Neural cell (in vitro differentiated cells): ENCODE results near the gene PPOX. TPM values are rescaled to one million over a fixed set of nuclear protein-coding genes. Genes with fewer than 3 reads are reported as not detected.

Experiments used
- H2AFZ ChIP-seq: fragments of 200-600, 300-800 bp; sonication (generic), shearing (Covaris generic); 2 replicates; pipeline ENCODE4 v1.6.0; 2014; ENCODE audit warnings: low read depth, mild to moderate bottlenecking, antibody characterized with exemption, low read length, moderate library complexity
- H3F3A ChIP-seq: fragments of 200-600 bp; shearing (Covaris generic); 2 replicates; pipeline ENCODE4 v1.6.1; 2016; ENCODE audit warnings: mild to moderate bottlenecking, moderate library complexity, mixed read lengths, antibody characterized with exemption, low read length; ENCODE audit not compliant: insufficient read depth, poor library complexity, severe bottlenecking
- H3K27ac ChIP-seq: fragments of 200-600, 300-800 bp; sonication (generic), shearing (Covaris generic); 2 replicates; pipeline ENCODE4 v1.5.1; 2014; ENCODE audit warnings: mild to moderate bottlenecking, low read length, moderate library complexity
- H3K27me3 ChIP-seq: fragments of 300-800, 200-600 bp; sonication (generic), shearing (Covaris generic); 2 replicates; pipeline ENCODE4 v1.6.0; 2014; ENCODE audit warnings: mild to moderate bottlenecking, low read depth, low read length, moderate library complexity; ENCODE audit not compliant: insufficient read depth
- H3K36me3 ChIP-seq: fragments of 300-800, 200-600 bp; sonication (generic), shearing (Covaris generic); 2 replicates; pipeline ENCODE4 v1.5.1; 2014; ENCODE audit warnings: mild to moderate bottlenecking, antibody characterized with exemption, low read length, moderate library complexity; ENCODE audit not compliant: insufficient read depth
- H3K4me2 ChIP-seq: fragments of 300-800, 200-600 bp; sonication (generic), shearing (Covaris generic); 2 replicates; pipeline ENCODE4 v1.6.0; 2014; ENCODE audit warnings: mild to moderate bottlenecking, low read length
- H3K4me3 ChIP-seq: fragments of 300-800, 200-600 bp; sonication (generic), shearing (Covaris generic); 2 replicates; pipeline ENCODE4 v1.5.1; 2014; ENCODE audit warnings: mild to moderate bottlenecking, low read length, moderate library complexity
- H3K79me2 ChIP-seq: fragments of 200-600 bp; shearing (Covaris generic); replicated peaks from 2 replicates; pipeline ENCODE4 v1.6.0; 2014; ENCODE audit warnings: mild to moderate bottlenecking, low read length, moderate library complexity; ENCODE audit not compliant: insufficient read depth
- H3K9ac ChIP-seq: fragments of 300-800, 200-600 bp; sonication (generic), shearing (Covaris generic); 2 replicates; pipeline ENCODE4 v1.6.1; 2016; ENCODE audit warnings: mild to moderate bottlenecking, low read length, mixed read lengths
- H3K9me2 ChIP-seq: fragments of 200-600 bp; shearing (Covaris generic); 2 replicates; pipeline ENCODE4 v1.6.1; 2016; ENCODE audit warnings: mild to moderate bottlenecking, low read length, mixed read lengths; ENCODE audit not compliant: insufficient read depth
- H3K9me3 ChIP-seq: fragments of 200-600, 300-800 bp; sonication (generic), shearing (Covaris generic); 2 replicates; pipeline ENCODE4 v1.6.1; 2016; ENCODE audit warnings: mild to moderate bottlenecking, mixed run types, low read length, moderate library complexity, mixed read lengths
- H4K20me1 ChIP-seq: fragments of 200-600 bp; shearing (Covaris generic); 2 replicates; pipeline ENCODE4 v1.6.1; 2016; ENCODE audit warnings: mild to moderate bottlenecking, mixed run types; ENCODE audit not compliant: insufficient read depth
- EP300 ChIP-seq: fragments of 450-650 bp; conservative IDR thresholded peaks from 2 replicates; pipeline ENCODE4 v1.6.1; 2014; ENCODE audit warnings: antibody characterized with exemption, mild to moderate bottlenecking, moderate library complexity; ENCODE audit not compliant: poor library complexity, severe bottlenecking
- EZH2 ChIP-seq: fragments of 200-600, 300-800 bp; shearing (Covaris generic), sonication (generic); IDR thresholded peaks from 2 replicates; pipeline ENCODE4 v1.6.1; 2014; ENCODE audit warnings: antibody characterized with exemption, low read length, borderline replicate concordance, mild to moderate bottlenecking; ENCODE audit not compliant: insufficient read depth, poor library complexity, severe bottlenecking
- MXI1 ChIP-seq: fragments of 450-650 bp; conservative IDR thresholded peaks from 2 replicates; pipeline ENCODE4 v1.6.1; 2014; ENCODE audit warnings: antibody characterized with exemption, mild to moderate bottlenecking; ENCODE audit not compliant: poor library complexity, severe bottlenecking
- POLR2AphosphoS5 ChIP-seq: IDR thresholded peaks from 2 replicates; pipeline ENCODE4 v1.6.1; 2012
- RAD21 ChIP-seq: fragments of 450-650 bp; conservative IDR thresholded peaks from 2 replicates; pipeline ENCODE4 v1.6.1; 2014; ENCODE audit warnings: antibody characterized with exemption, mild to moderate bottlenecking, moderate library complexity
- SMC3 ChIP-seq: fragments of 450-650 bp; conservative IDR thresholded peaks from 2 replicates; pipeline ENCODE4 v1.6.1; 2014; ENCODE audit warnings: antibody characterized with exemption, mild to moderate bottlenecking, moderate library complexity; ENCODE audit not compliant: poor library complexity
- TAF1 ChIP-seq: IDR thresholded peaks from 2 replicates; pipeline ENCODE4 v1.6.1; 2012; ENCODE audit warnings: low read depth
- polyA plus RNA-seq: library from polyadenylated mRNA; depleted of rRNA; stranded (reverse); fragments of >200 nt; gene quantifications from 2 replicates; pipeline ENCODE4 v1.2.3, GENCODE V29; 2014
- TF ChIP-seq, protein P1 (sequence below): fragments of 450-650 bp; IDR thresholded peaks from 2 replicates; pipeline ENCODE4 v1.5.1; 2014; ENCODE audit warnings: antibody characterized with exemption, mild to moderate bottlenecking, moderate library complexity; ENCODE audit not compliant: poor library complexity, severe bottlenecking
- TF ChIP-seq, protein P2 (sequence below): IDR thresholded peaks from 2 replicates; pipeline ENCODE4 v1.6.1; 2012; ENCODE audit warnings: borderline replicate concordance

PPOX gene
- polyA plus RNA-seq, 1 donor from 2014 or later: 93.9 TPM

DNA sequence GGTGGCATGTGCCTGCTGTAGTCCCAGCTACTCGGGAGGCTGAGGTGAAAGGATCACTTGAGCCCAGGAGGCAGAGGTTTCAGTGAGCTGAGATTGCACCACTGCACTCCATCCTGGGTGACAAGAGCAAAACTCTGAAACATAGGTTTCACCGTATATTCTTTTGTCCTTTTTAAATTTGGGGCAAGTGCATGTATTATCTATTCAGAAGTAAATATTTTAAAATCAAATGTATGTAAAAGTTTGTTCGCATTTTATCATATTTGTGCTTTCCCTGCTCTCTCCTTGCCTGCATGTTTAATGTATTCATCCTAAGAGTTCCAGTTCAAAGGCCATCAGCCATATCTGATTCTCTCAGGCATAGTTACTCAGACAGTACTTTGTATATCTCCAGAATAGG lies 20.4 kb upstream of the PPOX start:
- Histone ChIP-seq H3K27me3 (no peaks in the 10 kb centered on the region), H3K4me3 (no peak overlapping the region), H3K36me3 (no peaks in the 10 kb centered on the region), H4K20me1 (no peaks in the 10 kb centered on the region), H2AFZ (no peak overlapping the region), H3K79me2 (no peaks in the 10 kb centered on the region), H3K9me3 (no peaks in the 10 kb centered on the region), H3K9ac (no peak overlapping the region), H3F3A (no peaks in the 10 kb centered on the region), H3K9me2 (no peaks in the 10 kb centered on the region), H3K4me2 (no peak overlapping the region), H3K27ac (no peak overlapping the region)
- no peak for TF ChIP-seq SMC3
- TF ChIP-seq POLR2AphosphoS5: no peak
- TF ChIP-seq EZH2: no peak
- TF ChIP-seq, protein P1, sequence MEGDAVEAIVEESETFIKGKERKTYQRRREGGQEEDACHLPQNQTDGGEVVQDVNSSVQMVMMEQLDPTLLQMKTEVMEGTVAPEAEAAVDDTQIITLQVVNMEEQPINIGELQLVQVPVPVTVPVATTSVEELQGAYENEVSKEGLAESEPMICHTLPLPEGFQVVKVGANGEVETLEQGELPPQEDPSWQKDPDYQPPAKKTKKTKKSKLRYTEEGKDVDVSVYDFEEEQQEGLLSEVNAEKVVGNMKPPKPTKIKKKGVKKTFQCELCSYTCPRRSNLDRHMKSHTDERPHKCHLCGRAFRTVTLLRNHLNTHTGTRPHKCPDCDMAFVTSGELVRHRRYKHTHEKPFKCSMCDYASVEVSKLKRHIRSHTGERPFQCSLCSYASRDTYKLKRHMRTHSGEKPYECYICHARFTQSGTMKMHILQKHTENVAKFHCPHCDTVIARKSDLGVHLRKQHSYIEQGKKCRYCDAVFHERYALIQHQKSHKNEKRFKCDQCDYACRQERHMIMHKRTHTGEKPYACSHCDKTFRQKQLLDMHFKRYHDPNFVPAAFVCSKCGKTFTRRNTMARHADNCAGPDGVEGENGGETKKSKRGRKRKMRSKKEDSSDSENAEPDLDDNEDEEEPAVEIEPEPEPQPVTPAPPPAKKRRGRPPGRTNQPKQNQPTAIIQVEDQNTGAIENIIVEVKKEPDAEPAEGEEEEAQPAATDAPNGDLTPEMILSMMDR: no peak
- no peak for TF ChIP-seq RAD21
- TF ChIP-seq, protein P2, sequence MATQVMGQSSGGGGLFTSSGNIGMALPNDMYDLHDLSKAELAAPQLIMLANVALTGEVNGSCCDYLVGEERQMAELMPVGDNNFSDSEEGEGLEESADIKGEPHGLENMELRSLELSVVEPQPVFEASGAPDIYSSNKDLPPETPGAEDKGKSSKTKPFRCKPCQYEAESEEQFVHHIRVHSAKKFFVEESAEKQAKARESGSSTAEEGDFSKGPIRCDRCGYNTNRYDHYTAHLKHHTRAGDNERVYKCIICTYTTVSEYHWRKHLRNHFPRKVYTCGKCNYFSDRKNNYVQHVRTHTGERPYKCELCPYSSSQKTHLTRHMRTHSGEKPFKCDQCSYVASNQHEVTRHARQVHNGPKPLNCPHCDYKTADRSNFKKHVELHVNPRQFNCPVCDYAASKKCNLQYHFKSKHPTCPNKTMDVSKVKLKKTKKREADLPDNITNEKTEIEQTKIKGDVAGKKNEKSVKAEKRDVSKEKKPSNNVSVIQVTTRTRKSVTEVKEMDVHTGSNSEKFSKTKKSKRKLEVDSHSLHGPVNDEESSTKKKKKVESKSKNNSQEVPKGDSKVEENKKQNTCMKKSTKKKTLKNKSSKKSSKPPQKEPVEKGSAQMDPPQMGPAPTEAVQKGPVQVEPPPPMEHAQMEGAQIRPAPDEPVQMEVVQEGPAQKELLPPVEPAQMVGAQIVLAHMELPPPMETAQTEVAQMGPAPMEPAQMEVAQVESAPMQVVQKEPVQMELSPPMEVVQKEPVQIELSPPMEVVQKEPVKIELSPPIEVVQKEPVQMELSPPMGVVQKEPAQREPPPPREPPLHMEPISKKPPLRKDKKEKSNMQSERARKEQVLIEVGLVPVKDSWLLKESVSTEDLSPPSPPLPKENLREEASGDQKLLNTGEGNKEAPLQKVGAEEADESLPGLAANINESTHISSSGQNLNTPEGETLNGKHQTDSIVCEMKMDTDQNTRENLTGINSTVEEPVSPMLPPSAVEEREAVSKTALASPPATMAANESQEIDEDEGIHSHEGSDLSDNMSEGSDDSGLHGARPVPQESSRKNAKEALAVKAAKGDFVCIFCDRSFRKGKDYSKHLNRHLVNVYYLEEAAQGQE: no peak
- no peak for TF ChIP-seq MXI1
- TF ChIP-seq EP300: no peak
- no peak for TF ChIP-seq TAF1

DNA sequence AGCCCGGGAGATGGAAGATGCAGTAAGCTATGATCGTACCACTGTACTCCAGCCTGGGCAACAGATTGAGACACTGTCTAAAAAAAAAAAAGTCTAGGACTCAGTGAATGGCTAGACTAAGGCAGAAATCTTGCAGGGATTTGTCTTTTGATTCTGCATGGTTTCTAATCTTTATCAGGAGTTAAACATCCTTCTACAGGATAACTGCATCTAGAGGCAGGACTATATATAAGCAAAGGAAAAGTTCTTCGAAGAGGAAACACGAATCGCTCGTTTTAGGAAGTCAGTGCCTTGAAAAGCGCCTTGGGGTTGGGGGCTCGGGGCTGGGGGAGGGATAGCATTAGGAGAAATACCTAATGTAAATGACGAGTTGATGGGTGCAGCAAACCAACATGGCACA lies 13.1 kb upstream of the PPOX start:
- Histone ChIP-seq H3K4me3 (peak overlapping the region; percentile 72), H3K27me3 (no peaks in the 10 kb centered on the region), H2AFZ (peak overlapping the region; percentile 52), H3K36me3 (no peaks in the 10 kb centered on the region), H3K9ac (peak overlapping the region; percentile 89), H3K9me3 (no peaks in the 10 kb centered on the region), H4K20me1 (no peaks in the 10 kb centered on the region), H3K27ac (peak overlapping the region; percentile 91), H3K9me2 (no peaks in the 10 kb centered on the region), H3F3A (no peaks in the 10 kb centered on the region), H3K79me2 (no peaks in the 10 kb centered on the region), H3K4me2 (peak overlapping the region; percentile 60)
- no peak for TF ChIP-seq EZH2
- no peak for TF ChIP-seq RAD21
- no peak for TF ChIP-seq SMC3
- TF ChIP-seq, protein P1: no peak
- no peak for TF ChIP-seq EP300
- TF ChIP-seq MXI1: no peak
- TF ChIP-seq TAF1: no peak
- TF ChIP-seq, protein P2: no peak
- no peak for TF ChIP-seq POLR2AphosphoS5
